Lower leg skin (tissue), 3 donors: ENCODE results near the gene CREBRF.

Experiments used
- POLR2A ChIP-seq, 2 donors: fragments of 450-650 bp; IDR thresholded peaks; one replicate each; pipeline ENCODE4 v1.6.1; 2016 to 2017; ENCODE audit warnings: antibody characterized with exemption in 2 of 2, mild to moderate bottlenecking in 1 of 2, moderate library complexity in 1 of 2
- TF ChIP-seq, protein P1 (sequence below), 3 donors: fragments of 450-650 bp; IDR thresholded peaks; one replicate each; pipeline ENCODE4 v1.5.1; 2016; ENCODE audit warnings: antibody characterized with exemption in 3 of 3, mild to moderate bottlenecking in 3 of 3, moderate library complexity in 2 of 3

DNA sequence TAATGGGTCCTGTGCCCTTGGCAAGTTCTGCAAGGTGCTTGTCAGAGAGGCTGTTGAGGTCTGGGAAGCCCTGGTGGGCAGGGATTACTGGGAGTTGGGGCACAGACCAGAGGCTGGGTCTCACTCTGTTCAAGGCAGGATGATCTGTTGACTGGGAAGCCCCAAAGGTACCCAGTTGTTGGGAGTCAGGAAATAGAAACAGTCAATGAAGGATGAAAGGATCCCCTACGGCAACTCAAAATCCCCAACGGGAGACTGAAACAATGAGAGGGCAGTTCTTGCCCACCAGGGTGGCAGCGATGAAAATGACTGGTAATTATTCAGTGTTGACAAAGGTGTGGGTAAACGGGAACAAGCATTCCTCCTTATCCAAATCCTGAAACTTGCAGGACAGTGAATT is 119.4 kb downstream of the CREBRF start:
- no peak for TF ChIP-seq POLR2A (IDR thresholded peaks at IDR 0.05)
- TF ChIP-seq, protein P1, sequence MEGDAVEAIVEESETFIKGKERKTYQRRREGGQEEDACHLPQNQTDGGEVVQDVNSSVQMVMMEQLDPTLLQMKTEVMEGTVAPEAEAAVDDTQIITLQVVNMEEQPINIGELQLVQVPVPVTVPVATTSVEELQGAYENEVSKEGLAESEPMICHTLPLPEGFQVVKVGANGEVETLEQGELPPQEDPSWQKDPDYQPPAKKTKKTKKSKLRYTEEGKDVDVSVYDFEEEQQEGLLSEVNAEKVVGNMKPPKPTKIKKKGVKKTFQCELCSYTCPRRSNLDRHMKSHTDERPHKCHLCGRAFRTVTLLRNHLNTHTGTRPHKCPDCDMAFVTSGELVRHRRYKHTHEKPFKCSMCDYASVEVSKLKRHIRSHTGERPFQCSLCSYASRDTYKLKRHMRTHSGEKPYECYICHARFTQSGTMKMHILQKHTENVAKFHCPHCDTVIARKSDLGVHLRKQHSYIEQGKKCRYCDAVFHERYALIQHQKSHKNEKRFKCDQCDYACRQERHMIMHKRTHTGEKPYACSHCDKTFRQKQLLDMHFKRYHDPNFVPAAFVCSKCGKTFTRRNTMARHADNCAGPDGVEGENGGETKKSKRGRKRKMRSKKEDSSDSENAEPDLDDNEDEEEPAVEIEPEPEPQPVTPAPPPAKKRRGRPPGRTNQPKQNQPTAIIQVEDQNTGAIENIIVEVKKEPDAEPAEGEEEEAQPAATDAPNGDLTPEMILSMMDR (IDR thresholded peaks at IDR 0.05), result no peak
